GM12878 (cell line): ENCODE data around the gene ARHGEF10L. TPM values are rescaled to one million over a fixed set of nuclear protein-coding genes. Genes with fewer than 3 reads are reported as not detected.

Source experiments
- ATAC-seq: fragments of 200-7000 bp; cut with Tn5 transposase; 3 replicates; pipeline ENCODE4 v1.9.1; 2020; ENCODE audit warnings: mild to moderate bottlenecking, moderate library complexity
- BruUV-seq: library from RNA; stranded (reverse); fragments of 400-500 nt; replicated peaks from 2 replicates; lab custom pipeline; 2021; lab: Mats Ljungman, UMichigan
- CTCF ChIA-PET: fragments of 300-600 bp; sonication (Branson Sonifier 250); formaldehyde crosslinking; extraction: SDS; loops from one replicate; lab custom pipeline; 2021; ENCODE audit warnings: inconsistent platforms; lab: Yijun Ruan, JAX
- POLR2A ChIA-PET: fragments of 350-600 bp; formaldehyde crosslinking; extraction: SDS; loops from one replicate; lab custom pipeline; 2021; ENCODE audit warnings: inconsistent platforms; lab: Charles Lee
- RAD21 ChIA-PET: fragments of 300-600 bp; sonication (Branson Sonifier 250); formaldehyde crosslinking; loops from one replicate; lab custom pipeline; 2023; ENCODE audit warnings: antibody characterized with exemption; ENCODE audit not compliant: unreplicated experiment; lab: Charles Lee
- SMC1A ChIA-PET: fragments of 300-600 bp; sonication (Branson Sonifier 250); formaldehyde crosslinking; loops from one replicate; lab custom pipeline; 2023; ENCODE audit not compliant: unreplicated experiment, uncharacterized antibody; lab: Charles Lee
- DNase-seq: peaks from one replicate; pipeline ENCODE4 v3.0.0-alpha.2; 2011; ENCODE audit warnings: low read depth, low spot score
- FAIRE-seq: peaks from 3 replicates; lab custom pipeline; 2011; peaks lifted over from hg19 to GRCh38; lab: Jason Lieb, UNC
- H2AFZ ChIP-seq: 2 replicates; pipeline ENCODE4 v1.6.0; 2011; ENCODE audit warnings: low read depth, low read length, control low read depth; ENCODE audit not compliant: control insufficient read depth
- H3K27ac ChIP-seq: 2 replicates; pipeline ENCODE4 v1.5.1; 2011; ENCODE audit warnings: control low read depth; ENCODE audit not compliant: control insufficient read depth, insufficient read depth
- H3K27me3 ChIP-seq, 2 experiments: replicated peaks in 1 of 2; 2 replicates each; pipeline versions ENCODE4 v1.6.0 to v1.6.1; 2011; ENCODE audit warnings: low read length in 1 of 2; ENCODE audit not compliant: control insufficient read depth in 2 of 2, insufficient read depth in 2 of 2
- H3K36me3 ChIP-seq, 2 experiments: 2 replicates each; pipeline ENCODE4 v1.5.1; 2011; ENCODE audit warnings: low read length in 1 of 2; ENCODE audit not compliant: control insufficient read depth in 2 of 2, insufficient read depth in 2 of 2
- H3K4me1 ChIP-seq: 2 replicates; pipeline ENCODE4 v1.6.1; 2011; ENCODE audit warnings: mild to moderate bottlenecking, low read length, moderate library complexity, mixed read lengths; ENCODE audit not compliant: control insufficient read depth, insufficient read depth
- H3K4me2 ChIP-seq: 2 replicates; pipeline ENCODE4 v1.6.0; 2011; ENCODE audit warnings: control low read depth; ENCODE audit not compliant: control insufficient read depth, insufficient read depth
- H3K4me3 ChIP-seq: fragments of 200-600 bp; sonication (generic); 2 replicates; pipeline ENCODE4 v1.5.1; 2016
- H3K79me2 ChIP-seq: 2 replicates; pipeline ENCODE4 v1.6.0; 2011; ENCODE audit warnings: low read length; ENCODE audit not compliant: control insufficient read depth, insufficient read depth
- H3K9ac ChIP-seq: 2 replicates; pipeline ENCODE4 v1.8.0; 2011; ENCODE audit warnings: low read length, control low read depth, mixed read lengths; ENCODE audit not compliant: control insufficient read depth, insufficient read depth
- H3K9me3 ChIP-seq: replicated peaks from 3 replicates; pipeline ENCODE4 v1.5.1; 2011; ENCODE audit warnings: mild to moderate bottlenecking, low read length; ENCODE audit not compliant: control insufficient read depth, insufficient read depth
- H4K20me1 ChIP-seq: 2 replicates; pipeline ENCODE4 v1.6.0; 2011; ENCODE audit not compliant: control insufficient read depth, insufficient read depth
- ATF2 ChIP-seq: IDR thresholded peaks from 2 replicates; pipeline ENCODE4 v1.6.1; 2012; ENCODE audit warnings: low read length, inconsistent platforms
- BCLAF1 ChIP-seq: fragments of 450-650 bp; IDR thresholded peaks from 2 replicates; pipeline ENCODE4 v1.6.1; 2017; ENCODE audit warnings: antibody characterized with exemption, mild to moderate bottlenecking, moderate library complexity
- EP300 ChIP-seq, 2 experiments: fragments of 150-350 bp in 1 of 2; IDR thresholded peaks; 2 replicates each; pipeline ENCODE4 v1.6.1; 2011 to 2012; ENCODE audit warnings: low read depth in 2 of 2, low read length in 2 of 2, borderline replicate concordance in 1 of 2, improper control_type of control experiment in 1 of 2, inconsistent platforms in 1 of 2; ENCODE audit not compliant: control insufficient read depth in 1 of 2
- NR2C1 ChIP-seq: fragments of 450-650 bp; IDR thresholded peaks from 2 replicates; pipeline ENCODE4 v1.6.1; 2017; ENCODE audit warnings: antibody characterized with exemption, mild to moderate bottlenecking, moderate library complexity
- RB1 ChIP-seq: fragments of 450-650 bp; formaldehyde crosslinking; IDR thresholded peaks from 2 replicates; pipeline ENCODE4 v1.6.1; 2017; ENCODE audit warnings: mild to moderate bottlenecking, borderline replicate concordance
- ZBTB11 ChIP-seq: fragments of 450-650 bp; formaldehyde crosslinking; IDR thresholded peaks from 2 replicates; pipeline ENCODE4 v1.5.0; 2022; ENCODE audit warnings: mild to moderate bottlenecking, missing genetic modification characterization
- ZBTB33 ChIP-seq: fragments of 450-650 bp; IDR thresholded peaks from 2 replicates; pipeline ENCODE4 v1.6.1; 2017; ENCODE audit warnings: mild to moderate bottlenecking
- ZNF274 ChIP-seq: IDR thresholded peaks from one replicate; pipeline ENCODE4 v1.8.0; 2011; ENCODE audit not compliant: insufficient read length, insufficient read depth
- ZNF622 ChIP-seq: fragments of 450-650 bp; IDR thresholded peaks from 2 replicates; pipeline ENCODE4 v1.6.1; 2017; ENCODE audit warnings: mild to moderate bottlenecking, inconsistent platforms
- WGBS: methylation state at CpG from one replicate; pipeline ENCODE4 v1.1.6; 2016; ENCODE audit warnings: low lambda C conversion rate; ENCODE audit not compliant: insufficient replicate concordance, insufficient coverage; ENCODE audit errors: missing lambda C conversion rate; 5-methylcytosine and 5-hydroxymethylcytosine counted together
- in situ Hi-C: fragments of 300-500 bp; cut with MboI; formaldehyde crosslinking; loops from 9 replicates; pipeline ENCODE4 v1.14.3; 2018; ENCODE audit warnings: mixed read lengths
- intact Hi-C: fragments of 100-400 bp; cut with micrococcal nuclease; formaldehyde crosslinking; loops from one replicate; pipeline ENCODE4 v1.14.2; 2022; ENCODE audit not compliant: unreplicated experiment
- polyA plus RNA-seq, 11 experiments: library from polyadenylated mRNA; depleted of rRNA in 4 of 11; unstranded in 6 of 11; stranded (reverse) in 5 of 11; fragments of >200 nt; fragmentation: Nextera tagmentation in 4 of 11; fragmentation: Illumina TruSeq in 1 of 11; extraction: Ambion mirVana in 4 of 11; extraction: Trizol in 1 of 11; gene quantifications; 1 replicate in 1 of 11; 2 replicates in 10 of 11; pipeline versions ENCODE4 v1.2.1 to v1.2.3, GENCODE V29; 2011 to 2016; ENCODE audit warnings: inconsistent platforms in 2 of 11, missing spikeins in 2 of 11, low read depth in 1 of 11
- total RNA-seq, 4 experiments: library from RNA; depleted of rRNA in 3 of 4; stranded (reverse); fragments of >200 nt in 3 of 4; fragmentation: Illumina TruSeq in 1 of 4; extraction: Trizol in 1 of 4; gene quantifications; 2 replicates each; pipeline versions ENCODE4 v1.2.1 to v1.2.3, GENCODE V29; 2013 to 2021
- TF ChIP-seq, protein P1 (sequence below): fragments of 450-650 bp; IDR thresholded peaks from 2 replicates; pipeline ENCODE4 v1.6.1; 2016; ENCODE audit warnings: mild to moderate bottlenecking

The ARHGEF10L gene
- total and polyA plus RNA-seq, 10 of the 15 experiments (the other 5 are each of a cell fraction or from before 2014, with no cell fraction given), result 0.05 to 0.94 (median 0.28) TPM; not detected in 2

- TF ChIP-seq ZNF622, result no peak
- no peak for TF ChIP-seq RB1
These were observed 135.4 kb downstream of the ARHGEF10L start (continued) for GRCh38 chr1:17674726-17675500.

DNA sequence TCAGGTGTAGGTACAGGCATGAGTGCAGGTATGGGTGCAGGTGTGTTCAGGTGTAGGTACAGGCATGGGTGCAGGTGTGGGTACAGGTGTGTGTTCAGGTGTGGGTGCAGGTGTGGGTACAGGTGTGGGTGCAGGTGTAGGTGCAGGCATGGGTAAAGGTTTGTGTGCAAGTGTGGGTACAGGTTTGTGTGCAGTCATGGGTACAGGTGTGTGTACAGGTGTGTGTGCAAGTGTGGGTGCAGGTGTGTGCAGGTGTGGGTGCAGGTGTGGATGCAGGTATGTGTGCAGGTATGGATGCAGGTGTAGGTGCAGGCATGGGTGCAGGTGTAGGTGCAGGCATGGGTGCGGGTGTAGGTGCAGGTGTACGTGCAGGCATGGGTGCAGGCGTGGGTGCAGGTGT, 136.2 kb downstream of the ARHGEF10L start:
- no peaks in the 10 kb centered on the region for H3K79me2 ChIP-seq
- DNase-seq (no peak), ATAC-seq (no peak), FAIRE-seq (no peak)
- WGBS, result 66% methylated on average over 3 of the region's 3 CpGs
- no peaks in the 10 kb centered on the region for H3K36me3 ChIP-seq
- H3K9me3 ChIP-seq, result no peaks in the 10 kb centered on the region
- in situ Hi-C loops, result no loop called here
- no peak for TF ChIP-seq BCLAF1
- TF ChIP-seq NR2C1, result no peak
- TF ChIP-seq, protein P1, sequence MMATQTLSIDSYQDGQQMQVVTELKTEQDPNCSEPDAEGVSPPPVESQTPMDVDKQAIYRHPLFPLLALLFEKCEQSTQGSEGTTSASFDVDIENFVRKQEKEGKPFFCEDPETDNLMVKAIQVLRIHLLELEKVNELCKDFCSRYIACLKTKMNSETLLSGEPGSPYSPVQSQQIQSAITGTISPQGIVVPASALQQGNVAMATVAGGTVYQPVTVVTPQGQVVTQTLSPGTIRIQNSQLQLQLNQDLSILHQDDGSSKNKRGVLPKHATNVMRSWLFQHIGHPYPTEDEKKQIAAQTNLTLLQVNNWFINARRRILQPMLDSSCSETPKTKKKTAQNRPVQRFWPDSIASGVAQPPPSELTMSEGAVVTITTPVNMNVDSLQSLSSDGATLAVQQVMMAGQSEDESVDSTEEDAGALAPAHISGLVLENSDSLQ, result no peak
- TF ChIP-seq ZNF274, result no peak
- TF ChIP-seq ZBTB33, result no peak
- TF ChIP-seq EP300 (IDR thresholded peaks at IDR 0.05; ENCODE audit: borderline replicate concordance in 1 of 2, control insufficient read depth in 1 of 2, low read depth in 2 of 2, low read length in 2 of 2), result no peak
- no peak for TF ChIP-seq ZBTB11 (CRISPR knock-in tag)
- TF ChIP-seq ATF2, result no peak
- no TSS peak for BruUV-seq
- intact Hi-C loops, result no loop called here
- ChIA-PET SMC1A (no interaction called here), POLR2A (no interaction called here), RAD21 (no interaction called here), CTCF (no interaction called here)
- H3K27ac ChIP-seq, result no peak overlapping the region
- no peak overlapping the region for H2AFZ ChIP-seq
- H3K4me3 ChIP-seq, result no peak overlapping the region
- H3K4me1 ChIP-seq, result no peaks in the 10 kb centered on the region
- H3K27me3 ChIP-seq, result no peaks in the 10 kb centered on the region; a peak in 2 of 4 replicates
- H3K4me2 ChIP-seq, result no peak overlapping the region
- no peaks in the 10 kb centered on the region for H4K20me1 ChIP-seq
- no peak overlapping the region for H3K9ac ChIP-seq
